ENCODE measurements around the gene FST. TPM values are rescaled to one million over a fixed set of nuclear protein-coding genes. Genes with fewer than 3 reads are reported as not detected.
A peak's percentile ranks its signal among the peaks of the same experiment; 100 is the strongest.

Gene FST
- total and polyA plus RNA-seq, 2 of the 13 experiments (the other 11 are each of a cell fraction or from before 2014, with no cell fraction given), result 38.6 to 136 TPM

DNA sequence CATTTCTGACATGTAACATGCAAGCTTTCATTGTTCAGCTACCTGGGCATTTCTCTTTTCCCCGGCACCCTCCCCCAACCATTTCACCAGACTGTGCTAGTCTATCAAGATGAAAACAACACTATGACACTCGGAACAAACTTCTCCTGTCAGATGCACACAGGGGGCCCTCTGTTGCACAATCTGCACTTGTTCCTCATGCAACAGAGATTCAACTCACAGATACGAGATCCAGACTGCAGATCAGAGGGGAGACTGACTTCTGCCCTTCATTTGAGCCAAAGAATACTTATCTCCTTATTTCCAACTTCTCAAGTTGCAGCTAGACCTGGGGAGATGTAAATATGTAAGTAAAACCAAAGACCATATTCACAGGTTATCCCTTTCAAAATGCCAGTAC, 15.7 kb upstream of the FST start (continued):
- TF ChIP-seq, protein P1, sequence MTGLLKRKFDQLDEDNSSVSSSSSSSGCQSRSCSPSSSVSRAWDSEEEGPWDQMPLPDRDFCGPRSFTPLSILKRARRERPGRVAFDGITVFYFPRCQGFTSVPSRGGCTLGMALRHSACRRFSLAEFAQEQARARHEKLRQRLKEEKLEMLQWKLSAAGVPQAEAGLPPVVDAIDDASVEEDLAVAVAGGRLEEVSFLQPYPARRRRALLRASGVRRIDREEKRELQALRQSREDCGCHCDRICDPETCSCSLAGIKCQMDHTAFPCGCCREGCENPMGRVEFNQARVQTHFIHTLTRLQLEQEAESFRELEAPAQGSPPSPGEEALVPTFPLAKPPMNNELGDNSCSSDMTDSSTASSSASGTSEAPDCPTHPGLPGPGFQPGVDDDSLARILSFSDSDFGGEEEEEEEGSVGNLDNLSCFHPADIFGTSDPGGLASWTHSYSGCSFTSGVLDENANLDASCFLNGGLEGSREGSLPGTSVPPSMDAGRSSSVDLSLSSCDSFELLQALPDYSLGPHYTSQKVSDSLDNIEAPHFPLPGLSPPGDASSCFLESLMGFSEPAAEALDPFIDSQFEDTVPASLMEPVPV (CRISPR knock-in tag; IDR thresholded peaks at IDR 0.05), result no peak
- TF ChIP-seq JARID2 (CRISPR knock-in tag; IDR thresholded peaks at IDR 0.05; ENCODE audit: insufficient replicate concordance), result no peak
- no peak for TF ChIP-seq ZNF883 (CRISPR knock-in tag; IDR thresholded peaks at IDR 0.05; ENCODE audit: not compliant biosample characterization)
- no peak for TF ChIP-seq TBP (CRISPR knock-in tag; IDR thresholded peaks at IDR 0.05)
- TF ChIP-seq, protein P2, sequence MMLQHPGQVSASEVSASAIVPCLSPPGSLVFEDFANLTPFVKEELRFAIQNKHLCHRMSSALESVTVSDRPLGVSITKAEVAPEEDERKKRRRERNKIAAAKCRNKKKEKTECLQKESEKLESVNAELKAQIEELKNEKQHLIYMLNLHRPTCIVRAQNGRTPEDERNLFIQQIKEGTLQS (CRISPR knock-in tag; IDR thresholded peaks at IDR 0.05), result no peak
- TF ChIP-seq ZNF296 (CRISPR knock-in tag; conservative IDR thresholded peaks at IDR 0.05), result no peak
- TF ChIP-seq ZHX2 (IDR thresholded peaks at IDR 0.05; ENCODE audit: low read depth), result no peak
- TF ChIP-seq ZHX2 (CRISPR knock-in tag; IDR thresholded peaks at IDR 0.05; ENCODE audit: borderline replicate concordance), result no peak
- peak; percentile 61 for TF ChIP-seq NR2F6 (IDR thresholded peaks at IDR 0.05)
- peak; percentile 79 for TF ChIP-seq NR2F6 (CRISPR knock-in tag; IDR thresholded peaks at IDR 0.05)
- TF ChIP-seq ZFP36 (IDR thresholded peaks at IDR 0.05; ENCODE audit: borderline replicate concordance, low read depth, low read length, partially characterized antibody), result no peak
- no peak for TF ChIP-seq EEA1 (CRISPR knock-in tag; IDR thresholded peaks at IDR 0.05; ENCODE audit: borderline replicate concordance)
- TF ChIP-seq BRF2 (CRISPR knock-in tag; IDR thresholded peaks at IDR 0.05), result no peak
- no peak for TF ChIP-seq ZNF570 (CRISPR knock-in tag; IDR thresholded peaks at IDR 0.05; ENCODE audit: borderline replicate concordance)
- TF ChIP-seq BRCA1 (CRISPR knock-in tag; IDR thresholded peaks at IDR 0.05), result no peak
- no peak for TF ChIP-seq LCORL (IDR thresholded peaks at IDR 0.05)
- 0 out of 2 replicates have a peak, but pooled peaks have one; percentile 58 for TF ChIP-seq LCORL (CRISPR knock-in tag; IDR thresholded peaks at IDR 0.05)
- TF ChIP-seq ZNF607 (CRISPR knock-in tag; IDR thresholded peaks at IDR 0.05; ENCODE audit: borderline replicate concordance), result no peak
- no peak for TF ChIP-seq MAFF (IDR thresholded peaks at IDR 0.05; ENCODE audit: low read depth, low read length)
- TF ChIP-seq SP1 (IDR thresholded peaks at IDR 0.05), result no peak
- TF ChIP-seq SP1 (CRISPR knock-in tag; IDR thresholded peaks at IDR 0.05), result no peak
- TF ChIP-seq, protein P3, sequence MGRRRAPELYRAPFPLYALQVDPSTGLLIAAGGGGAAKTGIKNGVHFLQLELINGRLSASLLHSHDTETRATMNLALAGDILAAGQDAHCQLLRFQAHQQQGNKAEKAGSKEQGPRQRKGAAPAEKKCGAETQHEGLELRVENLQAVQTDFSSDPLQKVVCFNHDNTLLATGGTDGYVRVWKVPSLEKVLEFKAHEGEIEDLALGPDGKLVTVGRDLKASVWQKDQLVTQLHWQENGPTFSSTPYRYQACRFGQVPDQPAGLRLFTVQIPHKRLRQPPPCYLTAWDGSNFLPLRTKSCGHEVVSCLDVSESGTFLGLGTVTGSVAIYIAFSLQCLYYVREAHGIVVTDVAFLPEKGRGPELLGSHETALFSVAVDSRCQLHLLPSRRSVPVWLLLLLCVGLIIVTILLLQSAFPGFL (CRISPR knock-in tag; IDR thresholded peaks at IDR 0.05), result no peak
- TF ChIP-seq ASH2L (IDR thresholded peaks at IDR 0.05; ENCODE audit: insufficient read length, low read depth, low read length), result peak; percentile 22

All from HepG2 (cell line).